ENCODE results near the gene PFDN1. TPM values are rescaled to one million over a fixed set of nuclear protein-coding genes. Genes with fewer than 3 reads are reported as not detected.

Gene PFDN1
- total and polyA plus RNA-seq, 4 donors = 14.0 to 30.8 (median 20.7) TPM

- Histone ChIP-seq H3K9me3 (ENCODE audit: control insufficient read depth in 4 of 4, low read length in 3 of 4) (no peaks in the 10 kb centered on the region), H3K36me3 (ENCODE audit: control insufficient read depth in 4 of 4, insufficient read depth in 3 of 4, low read depth in 1 of 4, low read length in 3 of 4) (peaks cover 0 to 3% (median under 1%) of the 10 kb centered on the region in 4 donors), H3K4me1 (ENCODE audit: control insufficient read depth in 4 of 4, insufficient read depth in 4 of 4, low read length in 3 of 4) (peaks cover 0 to 8% (median 7%) of the 10 kb centered on the region in 4 donors), H3K27me3 (ENCODE audit: control insufficient read depth in 4 of 4, insufficient read depth in 4 of 4, low read length in 3 of 4) (no peaks in the 10 kb centered on the region), H3K4me3 (ENCODE audit: low read depth in 1 of 3, low read length in 3 of 3) (no peak overlapping the region), H3K27ac (ENCODE audit: low read depth in 1 of 2, low read length in 2 of 2) (no peak overlapping the region), H3K9ac (ENCODE audit: low read depth in 1 of 2, low read length in 2 of 2) (no peak overlapping the region)
- TF ChIP-seq ZBTB33 (IDR thresholded peaks at IDR 0.05) (no peak), HNF4A (conservative IDR thresholded peaks at IDR 0.05) (no peak), JUND (IDR thresholded peaks at IDR 0.05) (no peak), FOXA2 (IDR thresholded peaks at IDR 0.05) (no peak), CTCF (IDR thresholded peaks at IDR 0.05; ENCODE audit: low read depth, low read length, missing input control) (no peak), TAF1 (conservative IDR thresholded peaks at IDR 0.05) (no peak), MAX (IDR thresholded peaks at IDR 0.05) (no peak), RXRA (IDR thresholded peaks at IDR 0.05) (no peak), ATF3 (IDR thresholded peaks at IDR 0.05) (no peak), HNF4G (IDR thresholded peaks at IDR 0.05) (no peak), NR2F2 (IDR thresholded peaks at IDR 0.05) (no peak), GABPA (IDR thresholded peaks at IDR 0.05 in 1 of 2, conservative IDR thresholded peaks at IDR 0.05 in 1 of 2) (no peak), FOXA1 (IDR thresholded peaks at IDR 0.05) (no peak), RAD21 (IDR thresholded peaks at IDR 0.05) (no peak), EGR1 (IDR thresholded peaks at IDR 0.05; ENCODE audit: low read depth in 2 of 2) (no peak), SP1 (IDR thresholded peaks at IDR 0.05) (no peak), YY1 (IDR thresholded peaks at IDR 0.05) (no peak), REST (IDR thresholded peaks at IDR 0.05) (no peak)
- WGBS = 98% methylated on average over 1 of the region's 1 CpG
- DNase-seq (ENCODE audit: low spot score) = no peak
Observed at GRCh38 chr5:140337880-140338279, 35.0 kb upstream of the PFDN1 start.
